Stimulated activated CD8-positive, alpha-beta memory T cell treated with anti-CD3 and anti-CD28 coated beads, Interleukin-2, amount 100 ng/mL, for 1 hour (primary cell): Measurements from ENCODE around the gene SH3TC1.

Experiments used
- DNase-seq, 2 donors: peaks; one replicate each; pipeline ENCODE4 v3.0.0-alpha.2; 2020; ENCODE audit warnings: low read depth in 2 of 2

Gene SH3TC1

DNA sequence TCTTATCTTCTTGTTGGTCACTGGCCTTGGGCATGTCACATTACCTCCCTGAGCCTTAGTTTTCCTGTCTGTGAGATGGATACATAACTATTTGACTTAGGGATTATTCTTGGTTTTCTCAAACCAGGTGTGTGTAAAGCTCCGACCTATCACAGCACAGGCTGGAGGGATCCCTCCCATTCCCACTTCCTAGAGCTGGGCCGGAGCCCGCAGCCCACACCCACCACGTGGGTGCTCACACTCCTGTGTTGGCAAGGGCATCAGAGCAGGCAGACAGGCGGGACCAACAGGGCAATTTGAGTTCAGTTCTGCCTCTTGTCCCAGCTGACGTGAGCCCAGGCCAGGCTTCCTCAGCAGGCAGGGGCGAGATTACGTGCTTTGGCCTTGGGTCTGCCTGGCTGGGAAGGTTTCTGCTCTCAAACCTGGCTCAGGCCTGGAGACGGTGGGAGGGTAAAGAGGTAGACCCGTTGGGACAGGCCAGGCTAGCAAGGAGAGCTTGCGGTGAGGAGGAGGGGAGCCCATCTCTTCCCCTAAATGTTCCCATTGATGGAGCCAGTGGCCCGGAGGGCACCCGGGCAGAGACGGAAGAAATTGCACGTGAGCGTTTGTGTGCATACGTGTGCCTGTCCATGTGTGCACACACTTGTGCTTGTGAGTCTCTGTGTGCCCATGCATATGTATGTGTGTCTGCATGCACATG, 734 bp upstream of the SH3TC1 start:
- DNase-seq: no peak

GRCh38 chr4:8199594-8200301, 658 bp downstream of the SH3TC1 start:
- no peak for DNase-seq

DNA sequence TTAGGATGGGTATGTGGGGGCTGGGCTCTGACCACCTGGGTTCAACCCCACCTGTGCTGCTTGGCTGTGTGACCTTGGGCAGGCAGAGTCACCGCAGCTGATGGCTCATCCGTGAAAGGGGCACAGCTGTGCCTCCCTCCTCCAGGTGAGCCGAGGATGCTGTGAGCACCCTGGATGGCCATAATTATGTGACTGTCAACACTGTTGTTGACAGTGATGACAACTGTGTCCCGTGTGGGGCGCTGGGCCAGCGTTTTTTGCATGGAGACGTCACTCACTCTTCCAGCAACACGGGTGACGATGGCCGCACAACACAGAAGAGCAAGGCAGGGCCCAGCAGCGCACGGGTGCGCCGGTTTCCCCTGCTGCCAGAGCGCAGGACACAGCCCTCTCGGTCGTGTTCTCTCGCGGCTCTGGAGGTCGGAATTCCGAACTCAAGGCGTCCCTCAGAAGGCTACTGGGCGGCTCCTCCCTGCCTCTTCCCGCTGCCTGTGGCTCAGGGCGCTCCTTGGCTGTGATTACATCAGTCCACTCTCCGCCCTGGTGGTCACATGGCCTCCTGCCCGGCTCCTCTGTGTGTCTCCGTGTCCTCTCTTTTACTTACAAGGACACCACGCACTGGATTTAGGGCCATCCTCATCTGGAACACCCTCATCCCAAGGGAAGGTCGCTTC, 1.3 kb downstream of the SH3TC1 start:
- DNase-seq: no peak

GRCh38 chr4:8201321-8201781, 2.3 kb downstream of the SH3TC1 start:
- DNase-seq: no peak

GRCh38 chr4:8202108-8203051, 3.3 kb downstream of the SH3TC1 start:
- DNase-seq: no peak

DNA sequence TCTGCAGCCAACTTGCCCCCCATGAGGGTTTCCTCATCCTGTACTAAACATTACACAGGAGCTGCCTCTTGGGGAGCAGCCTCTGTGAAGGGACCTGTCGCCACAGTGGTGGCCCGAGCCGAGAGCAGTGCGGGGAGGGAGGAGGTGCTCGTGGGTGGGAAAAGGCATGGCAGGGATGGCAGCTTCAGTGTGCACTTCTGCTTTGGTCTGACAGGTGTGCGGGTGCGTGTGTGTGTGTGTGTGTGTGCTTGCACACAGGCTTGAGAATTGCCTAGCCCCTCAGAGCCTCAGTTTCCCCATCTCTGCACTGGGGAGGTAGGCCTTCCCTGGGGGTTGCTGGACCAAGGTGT, 3.9 kb downstream of the SH3TC1 start:
- DNase-seq: no peak

- DNase-seq: no peak
These were observed 4.7 kb downstream of the SH3TC1 start for GRCh38 chr4:8203817-8204216.

GRCh38 chr4:8204576-8205227, 5.6 kb downstream of the SH3TC1 start:
- no peak for DNase-seq

- no peak for DNase-seq
These were observed 6.2 kb downstream of the SH3TC1 start for GRCh38 chr4:8205241-8205707.

DNA sequence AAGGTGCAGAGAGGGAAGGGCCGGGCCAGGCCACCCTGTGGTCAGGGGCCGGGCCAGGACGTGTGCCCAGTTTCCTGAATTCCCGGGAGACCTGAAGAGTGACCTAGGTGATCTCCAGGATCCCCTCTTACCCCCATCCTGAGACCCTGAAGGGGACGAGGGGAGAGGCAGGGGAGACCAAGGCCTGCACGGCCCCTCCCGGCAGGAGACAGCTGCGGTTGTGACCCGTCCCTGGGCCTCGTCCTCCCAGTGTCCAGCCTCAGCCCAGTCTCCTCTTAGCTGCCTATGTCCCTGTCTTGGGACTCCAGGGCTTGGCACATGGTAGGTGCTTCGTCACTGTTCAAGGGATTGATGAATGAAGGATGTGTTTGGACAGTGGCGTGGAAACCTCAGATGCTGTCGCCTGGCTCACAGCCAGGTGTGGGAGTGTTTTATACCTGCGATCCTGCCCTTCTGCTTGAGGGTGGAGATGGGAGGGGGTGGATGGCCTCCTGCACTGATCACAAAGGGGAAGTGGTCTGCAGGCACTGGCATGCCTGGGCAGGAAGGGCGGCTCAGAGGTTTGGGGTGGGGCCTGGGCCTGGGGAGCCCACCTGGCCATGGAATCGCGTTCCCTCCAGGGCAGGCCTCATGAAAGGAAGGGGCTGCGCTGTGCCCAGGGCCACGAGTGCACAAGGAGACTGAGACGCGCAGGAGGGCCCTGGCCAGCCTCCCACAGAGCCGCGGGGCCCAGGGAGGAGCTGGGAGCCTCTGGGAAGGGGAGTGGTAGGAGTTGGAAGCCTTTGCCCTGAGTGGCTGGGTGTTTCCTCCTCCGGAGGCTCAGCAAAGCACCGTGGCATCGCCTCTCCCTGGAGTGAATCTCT, 6.9 kb downstream of the SH3TC1 start:
- no peak for DNase-seq

DNA sequence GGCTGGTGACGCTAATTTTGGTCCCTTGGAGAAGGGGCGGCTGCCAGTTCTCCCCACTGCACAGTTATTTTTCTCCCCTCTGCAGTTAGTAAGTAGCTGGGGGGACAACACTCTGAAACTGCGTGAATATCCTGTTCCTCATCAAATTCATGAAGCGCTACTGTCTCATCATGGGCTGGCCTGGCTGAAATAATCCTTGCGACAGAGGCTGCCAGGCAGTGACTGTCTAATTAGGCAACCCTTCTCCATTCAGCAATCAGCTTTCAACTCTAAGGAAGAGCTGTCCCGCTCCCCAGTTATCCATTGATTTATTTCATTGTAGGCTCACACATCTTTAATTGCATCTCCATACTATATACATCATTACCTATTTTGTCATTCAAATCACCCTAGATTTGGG, 8.2 kb downstream of the SH3TC1 start:
- DNase-seq: no peak

- DNase-seq: no peak
These were observed 9.5 kb downstream of the SH3TC1 start for GRCh38 chr4:8208565-8208964.

- no peak for DNase-seq
These were observed 10.2 kb downstream of the SH3TC1 start for GRCh38 chr4:8209181-8209874.

DNA sequence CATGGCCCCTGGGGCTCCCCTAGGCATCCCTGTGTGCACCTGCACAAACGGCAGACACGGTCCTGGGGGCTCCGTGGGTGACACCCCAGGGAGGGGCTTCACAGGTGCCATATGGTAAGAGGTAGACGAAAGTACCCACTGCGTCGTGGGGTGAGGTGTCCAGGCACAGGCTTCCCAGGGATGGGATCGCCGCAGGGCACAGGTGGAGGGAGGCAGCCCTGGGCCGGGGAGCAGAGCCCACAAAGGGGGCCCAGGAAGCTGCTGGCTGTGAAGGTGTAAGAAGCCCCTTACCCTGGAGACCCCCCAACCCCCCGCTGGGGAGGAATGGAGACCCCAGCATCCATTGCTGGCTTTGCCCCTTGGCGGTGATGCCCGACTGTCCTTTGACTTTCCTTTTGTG, 10.9 kb downstream of the SH3TC1 start:
- no peak for DNase-seq

GRCh38 chr4:8210616-8211015, 11.5 kb downstream of the SH3TC1 start:
- DNase-seq: no peak

- no peak for DNase-seq
These were observed 12.2 kb downstream of the SH3TC1 start for GRCh38 chr4:8211251-8211650.

DNA sequence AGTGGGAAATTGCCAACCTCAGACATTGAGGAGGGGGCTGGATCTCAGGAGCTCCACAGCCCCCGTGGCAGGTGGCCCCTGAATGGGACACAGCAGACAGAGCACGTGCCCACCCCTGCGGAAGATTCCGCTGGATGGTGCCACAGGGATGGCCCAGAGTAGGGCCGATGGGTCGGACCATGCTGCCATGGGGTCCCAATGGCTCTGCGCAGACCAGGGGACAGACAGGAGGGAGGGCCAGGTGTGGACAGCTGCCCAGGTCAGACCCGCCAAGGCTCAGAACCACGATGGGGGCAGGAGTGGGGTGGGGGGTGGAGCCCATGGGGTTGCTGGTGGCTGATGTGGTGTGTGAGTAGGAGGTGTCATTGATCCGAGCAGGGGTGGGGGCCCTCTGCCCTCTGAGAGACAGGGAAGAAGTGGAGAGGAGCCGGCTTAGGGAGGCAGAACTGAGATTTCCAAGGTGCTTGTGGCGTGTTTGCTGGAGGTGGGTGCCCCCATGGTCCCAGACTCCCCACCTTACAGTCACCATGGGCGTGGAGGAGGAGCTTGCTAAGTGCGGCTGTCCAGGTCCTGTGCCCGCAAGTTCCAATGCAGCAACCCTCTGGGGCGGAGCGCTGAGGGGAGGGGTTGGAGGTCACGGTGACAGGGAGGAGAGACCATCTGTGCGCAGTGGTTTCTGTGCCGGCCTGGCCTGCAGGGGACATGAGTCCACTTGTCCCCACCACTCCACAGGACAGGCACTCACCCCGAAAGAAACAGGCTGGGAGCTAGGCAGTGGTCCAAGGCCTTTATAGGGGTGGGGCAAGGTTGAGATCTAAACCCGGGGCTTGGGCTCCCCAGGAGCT, 12.9 kb downstream of the SH3TC1 start:
- no peak for DNase-seq

- no peak for DNase-seq
These were observed 13.5 kb downstream of the SH3TC1 start for GRCh38 chr4:8212622-8213021.

DNA sequence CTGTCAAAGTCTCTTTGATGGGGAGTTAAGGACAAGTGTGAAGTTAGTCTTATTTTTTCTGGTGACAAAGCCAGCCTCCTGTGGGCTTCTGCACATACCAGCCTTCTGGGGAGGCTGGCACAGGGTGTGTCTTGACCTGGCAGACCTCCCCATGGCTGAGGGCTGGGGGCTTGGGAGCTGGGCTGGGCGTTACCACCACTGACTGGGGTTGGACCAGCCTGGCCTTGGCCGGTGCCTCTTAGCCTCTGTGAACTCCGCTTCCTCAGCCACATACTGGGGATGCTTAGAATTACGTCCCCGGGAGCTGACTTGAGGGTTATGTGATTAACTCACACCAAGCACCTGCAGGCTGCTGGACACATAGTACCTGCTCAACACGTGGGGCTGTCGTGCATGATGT, 14.0 kb downstream of the SH3TC1 start:
- DNase-seq: no peak
